Inflammatory macrophage treated with lipopolysaccharide for 1 hour (primary cell): ENCODE measurements around the gene SLC2A5.

Experiments used
- DNase-seq, 2 donors: peaks; one replicate each; pipeline ENCODE4 v3.0.0-alpha.2; 2020 to 2022

Gene SLC2A5

GRCh38 chr1:9088807-9089206 lies 19.4 kb upstream of the SLC2A5 start:
- no peak for DNase-seq

GRCh38 chr1:9087411-9088125 lies 18.1 kb upstream of the SLC2A5 start:
- no peak for DNase-seq

GRCh38 chr1:9086796-9087195 lies 17.4 kb upstream of the SLC2A5 start:
- DNase-seq = no peak

- DNase-seq = no peak
Measured at GRCh38 chr1:9086045-9086444, 16.6 kb upstream of the SLC2A5 start.

- DNase-seq = no peak
Measured at GRCh38 chr1:9085306-9085940, 16.0 kb upstream of the SLC2A5 start.

- DNase-seq = no peak
Measured at GRCh38 chr1:9084906-9085305, 15.5 kb upstream of the SLC2A5 start.

- no peak for DNase-seq
Measured at GRCh38 chr1:9081473-9081872, 12.0 kb upstream of the SLC2A5 start.

GRCh38 chr1:9080705-9081291 lies 11.4 kb upstream of the SLC2A5 start:
- peak in 1 of 2 donors; percentile 84 for DNase-seq

- no peak for DNase-seq
Measured at GRCh38 chr1:9079988-9080704, 10.7 kb upstream of the SLC2A5 start.

GRCh38 chr1:9078752-9079500 lies 9.5 kb upstream of the SLC2A5 start:
- peak in 1 of 2 donors; percentile 26 for DNase-seq

GRCh38 chr1:9078015-9078751 lies 8.7 kb upstream of the SLC2A5 start:
- no peak for DNase-seq

- DNase-seq = peak in 1 of 2 donors; percentile 27
Measured at GRCh38 chr1:9075022-9075421, 5.6 kb upstream of the SLC2A5 start.

- peak; percentile 39 to 46 for DNase-seq
Measured at GRCh38 chr1:9073143-9073542, 3.7 kb upstream of the SLC2A5 start.

- DNase-seq = no peak
Measured at GRCh38 chr1:9071554-9072235, 2.3 kb upstream of the SLC2A5 start.

GRCh38 chr1:9070486-9070885 lies 1.1 kb upstream of the SLC2A5 start:
- DNase-seq = no peak

GRCh38 chr1:9068981-9069325 lies 482 bp downstream of the SLC2A5 start:
- DNase-seq = no peak

- DNase-seq = peak; percentile 86 to 89
Measured at GRCh38 chr1:9066945-9067807, 2.3 kb downstream of the SLC2A5 start.

- DNase-seq = no peak
Measured at GRCh38 chr1:9065213-9065751, 4.2 kb downstream of the SLC2A5 start.

- DNase-seq = no peak
Measured at GRCh38 chr1:9062846-9063245, 6.6 kb downstream of the SLC2A5 start.

GRCh38 chr1:9062021-9062471 lies 7.4 kb downstream of the SLC2A5 start:
- no peak for DNase-seq
